Measurements from ENCODE around the gene RAD51B.

The RAD51B gene

GRCh38 chr14:68168460-68169109 is 349.0 kb downstream of the RAD51B start:
- H3K36me3 ChIP-seq (ENCODE audit: control insufficient read depth in 5 of 5, insufficient read depth in 5 of 5, low read length in 5 of 5) = no peaks in the 10 kb centered on the region
- no peak overlapping the region for H3K9ac ChIP-seq (ENCODE audit: low read length in 5 of 5)
- H3K4me1 ChIP-seq (ENCODE audit: control insufficient read depth in 5 of 5, insufficient read depth in 5 of 5, low read length in 5 of 5) = no peaks in the 10 kb centered on the region
- no peak overlapping the region for H3K27ac ChIP-seq (ENCODE audit: low read depth, low read length)
- H3K4me3 ChIP-seq (ENCODE audit: low read depth in 1 of 5, low read length in 5 of 5) = no peak overlapping the region
- no peaks in the 10 kb centered on the region for H3K27me3 ChIP-seq (ENCODE audit: control insufficient read depth in 5 of 5, insufficient read depth in 4 of 5, low read length in 5 of 5)
- no peaks in the 10 kb centered on the region for H3K9me3 ChIP-seq (ENCODE audit: control insufficient read depth in 5 of 5, low read length in 5 of 5)

DNA sequence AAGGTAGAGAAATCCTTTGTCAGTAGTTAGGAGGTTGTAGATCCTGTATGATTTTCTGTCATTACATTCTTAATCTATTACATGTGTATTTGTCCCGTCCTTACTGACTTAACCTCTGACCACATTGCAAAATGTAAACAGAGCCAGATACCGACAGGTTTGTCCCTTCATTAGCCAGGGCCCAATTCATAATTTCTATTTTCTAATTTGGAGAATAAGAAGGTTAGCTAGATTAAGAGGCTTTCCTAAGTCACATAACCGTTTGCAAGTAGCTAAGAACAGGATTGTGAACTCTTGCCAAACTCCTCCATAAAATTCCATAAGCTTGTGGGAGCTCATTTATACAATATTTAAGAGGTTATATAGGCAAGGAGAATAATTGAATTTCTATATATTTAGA is 352.6 kb downstream of the RAD51B start:
- H3K9ac ChIP-seq (ENCODE audit: low read length in 5 of 5) = no peak overlapping the region
- no peaks in the 10 kb centered on the region for H3K27me3 ChIP-seq (ENCODE audit: control insufficient read depth in 5 of 5, insufficient read depth in 4 of 5, low read length in 5 of 5)
- no peak overlapping the region for H3K27ac ChIP-seq (ENCODE audit: low read depth, low read length)
- H3K4me3 ChIP-seq (ENCODE audit: low read depth in 1 of 5, low read length in 5 of 5) = no peak overlapping the region
- H3K4me1 ChIP-seq (ENCODE audit: control insufficient read depth in 5 of 5, insufficient read depth in 5 of 5, low read length in 5 of 5) = no peaks in the 10 kb centered on the region
- no peaks in the 10 kb centered on the region for H3K36me3 ChIP-seq (ENCODE audit: control insufficient read depth in 5 of 5, insufficient read depth in 5 of 5, low read length in 5 of 5)
- no peaks in the 10 kb centered on the region for H3K9me3 ChIP-seq (ENCODE audit: control insufficient read depth in 5 of 5, low read length in 5 of 5)

- no peaks in the 10 kb centered on the region for H3K27me3 ChIP-seq (ENCODE audit: control insufficient read depth in 5 of 5, insufficient read depth in 4 of 5, low read length in 5 of 5)
- H3K4me1 ChIP-seq (ENCODE audit: control insufficient read depth in 5 of 5, insufficient read depth in 5 of 5, low read length in 5 of 5) = no peaks in the 10 kb centered on the region
- H3K9me3 ChIP-seq (ENCODE audit: control insufficient read depth in 5 of 5, low read length in 5 of 5) = no peaks in the 10 kb centered on the region
- H3K9ac ChIP-seq (ENCODE audit: low read length in 5 of 5) = no peak overlapping the region
- H3K36me3 ChIP-seq (ENCODE audit: control insufficient read depth in 5 of 5, insufficient read depth in 5 of 5, low read length in 5 of 5) = no peaks in the 10 kb centered on the region
- no peak overlapping the region for H3K4me3 ChIP-seq (ENCODE audit: low read depth in 1 of 5, low read length in 5 of 5)
- no peak overlapping the region for H3K27ac ChIP-seq (ENCODE audit: low read depth, low read length)
Measured at GRCh38 chr14:68172627-68173026, 353.0 kb downstream of the RAD51B start.

- no peak overlapping the region for H3K4me3 ChIP-seq (ENCODE audit: low read depth in 1 of 5, low read length in 5 of 5)
- H3K4me1 ChIP-seq (ENCODE audit: control insufficient read depth in 5 of 5, insufficient read depth in 5 of 5, low read length in 5 of 5) = no peaks in the 10 kb centered on the region
- H3K9me3 ChIP-seq (ENCODE audit: control insufficient read depth in 5 of 5, low read length in 5 of 5) = no peaks in the 10 kb centered on the region
- no peak overlapping the region for H3K9ac ChIP-seq (ENCODE audit: low read length in 5 of 5)
- H3K36me3 ChIP-seq (ENCODE audit: control insufficient read depth in 5 of 5, insufficient read depth in 5 of 5, low read length in 5 of 5) = no peaks in the 10 kb centered on the region
- no peaks in the 10 kb centered on the region for H3K27me3 ChIP-seq (ENCODE audit: control insufficient read depth in 5 of 5, insufficient read depth in 4 of 5, low read length in 5 of 5)
- H3K27ac ChIP-seq (ENCODE audit: low read depth, low read length) = no peak overlapping the region
Measured at GRCh38 chr14:68173227-68173972, 353.8 kb downstream of the RAD51B start.

- Histone ChIP-seq H3K36me3 (ENCODE audit: control insufficient read depth in 5 of 5, insufficient read depth in 5 of 5, low read length in 5 of 5) (no peaks in the 10 kb centered on the region), H3K27ac (ENCODE audit: low read depth, low read length) (no peak overlapping the region), H3K4me3 (ENCODE audit: low read depth in 1 of 5, low read length in 5 of 5) (no peak overlapping the region), H3K9ac (ENCODE audit: low read length in 5 of 5) (no peak overlapping the region), H3K4me1 (ENCODE audit: control insufficient read depth in 5 of 5, insufficient read depth in 5 of 5, low read length in 5 of 5) (no peaks in the 10 kb centered on the region), H3K9me3 (ENCODE audit: control insufficient read depth in 5 of 5, low read length in 5 of 5) (no peaks in the 10 kb centered on the region), H3K27me3 (ENCODE audit: control insufficient read depth in 5 of 5, insufficient read depth in 4 of 5, low read length in 5 of 5) (no peaks in the 10 kb centered on the region)
Measured at GRCh38 chr14:68174446-68174845, 354.9 kb downstream of the RAD51B start.

GRCh38 chr14:68176687-68177086 is 357.1 kb downstream of the RAD51B start:
- H3K4me3 ChIP-seq (ENCODE audit: low read depth in 1 of 5, low read length in 5 of 5) = no peak overlapping the region
- H3K27me3 ChIP-seq (ENCODE audit: control insufficient read depth in 5 of 5, insufficient read depth in 4 of 5, low read length in 5 of 5) = no peaks in the 10 kb centered on the region
- H3K36me3 ChIP-seq (ENCODE audit: control insufficient read depth in 5 of 5, insufficient read depth in 5 of 5, low read length in 5 of 5) = no peaks in the 10 kb centered on the region
- H3K9ac ChIP-seq (ENCODE audit: low read length in 5 of 5) = no peak overlapping the region
- no peaks in the 10 kb centered on the region for H3K9me3 ChIP-seq (ENCODE audit: control insufficient read depth in 5 of 5, low read length in 5 of 5)
- no peak overlapping the region for H3K27ac ChIP-seq (ENCODE audit: low read depth, low read length)
- peaks cover 0 to 7% (median 6%) of the 10 kb centered on the region in 5 donors for H3K4me1 ChIP-seq (ENCODE audit: control insufficient read depth in 5 of 5, insufficient read depth in 5 of 5, low read length in 5 of 5)

DNA sequence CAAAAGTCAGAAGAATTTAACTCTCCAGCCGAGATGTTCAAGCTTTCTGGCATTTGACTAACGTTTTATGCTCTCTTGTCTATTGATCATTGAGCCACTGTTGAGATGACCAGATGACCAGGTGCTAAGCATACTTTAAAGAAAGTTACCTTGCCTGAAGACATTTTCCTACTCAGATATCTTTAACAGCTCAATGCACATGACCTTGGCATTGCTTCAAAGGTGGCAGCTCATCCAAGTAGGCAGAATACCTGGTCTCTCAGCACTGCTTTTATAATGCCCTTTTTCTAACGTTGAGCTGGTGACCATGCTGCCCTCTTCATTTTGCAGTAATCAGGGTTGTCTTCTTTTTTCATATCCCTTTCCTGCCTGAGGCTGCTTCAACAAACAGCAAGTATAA is 358.1 kb downstream of the RAD51B start:
- H3K36me3 ChIP-seq (ENCODE audit: control insufficient read depth in 5 of 5, insufficient read depth in 5 of 5, low read length in 5 of 5) = no peaks in the 10 kb centered on the region
- H3K9ac ChIP-seq (ENCODE audit: low read length in 5 of 5) = no peak overlapping the region
- no peaks in the 10 kb centered on the region for H3K9me3 ChIP-seq (ENCODE audit: control insufficient read depth in 5 of 5, low read length in 5 of 5)
- H3K27me3 ChIP-seq (ENCODE audit: control insufficient read depth in 5 of 5, insufficient read depth in 4 of 5, low read length in 5 of 5) = no peaks in the 10 kb centered on the region
- peaks cover 3 to 17% (median 12%) of the 10 kb centered on the region in 5 donors for H3K4me1 ChIP-seq (ENCODE audit: control insufficient read depth in 5 of 5, insufficient read depth in 5 of 5, low read length in 5 of 5)
- no peak overlapping the region for H3K4me3 ChIP-seq (ENCODE audit: low read depth in 1 of 5, low read length in 5 of 5)
- no peak overlapping the region for H3K27ac ChIP-seq (ENCODE audit: low read depth, low read length)

GRCh38 chr14:68178282-68178681 is 358.7 kb downstream of the RAD51B start:
- no peaks in the 10 kb centered on the region for H3K9me3 ChIP-seq (ENCODE audit: control insufficient read depth in 5 of 5, low read length in 5 of 5)
- no peaks in the 10 kb centered on the region for H3K36me3 ChIP-seq (ENCODE audit: control insufficient read depth in 5 of 5, insufficient read depth in 5 of 5, low read length in 5 of 5)
- no peak overlapping the region for H3K27ac ChIP-seq (ENCODE audit: low read depth, low read length)
- H3K4me1 ChIP-seq (ENCODE audit: control insufficient read depth in 5 of 5, insufficient read depth in 5 of 5, low read length in 5 of 5) = peaks cover 3 to 17% (median 12%) of the 10 kb centered on the region in 5 donors
- H3K4me3 ChIP-seq (ENCODE audit: low read depth in 1 of 5, low read length in 5 of 5) = no peak overlapping the region
- no peak overlapping the region for H3K9ac ChIP-seq (ENCODE audit: low read length in 5 of 5)
- no peaks in the 10 kb centered on the region for H3K27me3 ChIP-seq (ENCODE audit: control insufficient read depth in 5 of 5, insufficient read depth in 4 of 5, low read length in 5 of 5)

- Histone ChIP-seq H3K27me3 (ENCODE audit: control insufficient read depth in 5 of 5, insufficient read depth in 4 of 5, low read length in 5 of 5) (no peaks in the 10 kb centered on the region), H3K9me3 (ENCODE audit: control insufficient read depth in 5 of 5, low read length in 5 of 5) (no peaks in the 10 kb centered on the region), H3K9ac (ENCODE audit: low read length in 5 of 5) (no peak overlapping the region), H3K36me3 (ENCODE audit: control insufficient read depth in 5 of 5, insufficient read depth in 5 of 5, low read length in 5 of 5) (no peaks in the 10 kb centered on the region), H3K27ac (ENCODE audit: low read depth, low read length) (no peak overlapping the region), H3K4me1 (ENCODE audit: control insufficient read depth in 5 of 5, insufficient read depth in 5 of 5, low read length in 5 of 5) (peaks cover 3 to 17% (median 12%) of the 10 kb centered on the region in 5 donors), H3K4me3 (ENCODE audit: low read depth in 1 of 5, low read length in 5 of 5) (peak overlapping the region in 1 of 5 donors; percentile 14)
Measured at GRCh38 chr14:68181519-68182326, 362.1 kb downstream of the RAD51B start.

DNA sequence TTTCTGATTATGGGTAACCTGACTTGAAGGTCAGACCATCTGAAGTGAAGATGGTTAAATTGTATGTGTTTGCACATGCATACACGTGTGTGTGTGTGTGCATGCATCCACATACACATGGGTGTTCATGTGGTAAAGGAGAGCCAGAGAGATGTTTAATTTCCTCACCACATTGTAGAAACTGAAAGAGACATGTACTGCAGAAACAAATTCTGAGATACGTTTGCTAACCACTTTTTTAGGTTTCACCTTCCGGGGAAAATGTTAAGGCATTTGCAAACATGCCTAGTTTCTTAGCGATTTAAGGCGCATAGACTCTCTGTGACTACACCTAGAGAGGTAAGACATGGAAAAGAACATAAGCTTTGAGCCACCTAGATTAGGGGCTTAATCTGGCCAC is 362.9 kb downstream of the RAD51B start:
- Histone ChIP-seq H3K36me3 (ENCODE audit: control insufficient read depth in 5 of 5, insufficient read depth in 5 of 5, low read length in 5 of 5) (no peaks in the 10 kb centered on the region), H3K9me3 (ENCODE audit: control insufficient read depth in 5 of 5, low read length in 5 of 5) (no peaks in the 10 kb centered on the region), H3K27me3 (ENCODE audit: control insufficient read depth in 5 of 5, insufficient read depth in 4 of 5, low read length in 5 of 5) (no peaks in the 10 kb centered on the region), H3K4me3 (ENCODE audit: low read depth in 1 of 5, low read length in 5 of 5) (no peak overlapping the region), H3K27ac (ENCODE audit: low read depth, low read length) (no peak overlapping the region), H3K4me1 (ENCODE audit: control insufficient read depth in 5 of 5, insufficient read depth in 5 of 5, low read length in 5 of 5) (peaks cover 3 to 17% (median 12%) of the 10 kb centered on the region in 5 donors), H3K9ac (ENCODE audit: low read length in 5 of 5) (no peak overlapping the region)
